GM21447 (cell line): ENCODE measurements around the gene SEMG1.

Source experiments
- ATAC-seq: cut with Tn5 transposase; IDR thresholded peaks from one replicate; pipeline ENCODE4 v1.9.1; 2021; ENCODE audit not compliant: unreplicated experiment

SEMG1 gene

DNA sequence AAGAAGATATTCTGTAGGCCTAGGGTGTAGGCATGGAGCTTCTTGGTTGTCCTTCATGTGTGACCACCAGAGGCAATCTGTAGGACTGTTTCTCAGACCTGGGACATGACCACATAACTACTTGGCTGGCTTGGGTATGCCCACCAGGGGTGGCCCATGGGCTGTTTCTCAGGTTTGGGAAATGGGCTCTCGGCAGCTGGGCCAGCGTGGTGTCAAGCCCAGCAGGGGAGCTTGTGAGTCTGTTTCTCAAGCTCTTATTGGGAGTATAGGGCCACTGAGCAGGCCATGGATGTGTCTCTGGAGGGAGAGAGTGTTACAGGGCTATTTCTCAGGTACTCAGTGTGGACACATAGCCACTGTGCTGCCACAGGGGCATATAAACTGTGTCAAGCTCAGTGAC lies 11.8 kb downstream of the SEMG1 start:
- no peak for ATAC-seq

- no peak for ATAC-seq
Measured at GRCh38 chr20:45221076-45221475, 14.2 kb downstream of the SEMG1 start, which contains the start of gene SEMG2. TSS of gene SEMG2 (plus strand) at chr20:45221373. CDS start at chr20:45221390, 17 bp downstream.

GRCh38 chr20:45223136-45223535 lies 16.3 kb downstream of the SEMG1 start:
- no peak for ATAC-seq

DNA sequence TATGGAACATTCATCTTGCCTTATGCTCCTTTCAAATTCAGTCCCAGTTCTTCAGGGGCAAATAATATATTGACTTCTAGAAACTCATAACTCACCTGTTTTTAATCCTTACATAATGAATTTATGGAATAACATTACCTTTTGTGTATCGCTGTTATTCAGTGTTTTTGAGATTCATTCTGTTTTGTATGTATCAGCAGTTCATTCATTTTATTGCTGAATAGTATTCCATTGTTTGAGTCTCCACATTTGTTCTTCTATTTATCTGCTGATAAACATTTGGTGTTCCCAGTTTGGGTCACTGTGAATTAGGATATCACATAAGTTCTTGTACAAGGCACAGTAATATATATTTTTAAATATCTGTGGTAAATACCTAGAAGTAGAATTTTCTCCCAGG lies 19.5 kb downstream of the SEMG1 start:
- ATAC-seq: no peak

DNA sequence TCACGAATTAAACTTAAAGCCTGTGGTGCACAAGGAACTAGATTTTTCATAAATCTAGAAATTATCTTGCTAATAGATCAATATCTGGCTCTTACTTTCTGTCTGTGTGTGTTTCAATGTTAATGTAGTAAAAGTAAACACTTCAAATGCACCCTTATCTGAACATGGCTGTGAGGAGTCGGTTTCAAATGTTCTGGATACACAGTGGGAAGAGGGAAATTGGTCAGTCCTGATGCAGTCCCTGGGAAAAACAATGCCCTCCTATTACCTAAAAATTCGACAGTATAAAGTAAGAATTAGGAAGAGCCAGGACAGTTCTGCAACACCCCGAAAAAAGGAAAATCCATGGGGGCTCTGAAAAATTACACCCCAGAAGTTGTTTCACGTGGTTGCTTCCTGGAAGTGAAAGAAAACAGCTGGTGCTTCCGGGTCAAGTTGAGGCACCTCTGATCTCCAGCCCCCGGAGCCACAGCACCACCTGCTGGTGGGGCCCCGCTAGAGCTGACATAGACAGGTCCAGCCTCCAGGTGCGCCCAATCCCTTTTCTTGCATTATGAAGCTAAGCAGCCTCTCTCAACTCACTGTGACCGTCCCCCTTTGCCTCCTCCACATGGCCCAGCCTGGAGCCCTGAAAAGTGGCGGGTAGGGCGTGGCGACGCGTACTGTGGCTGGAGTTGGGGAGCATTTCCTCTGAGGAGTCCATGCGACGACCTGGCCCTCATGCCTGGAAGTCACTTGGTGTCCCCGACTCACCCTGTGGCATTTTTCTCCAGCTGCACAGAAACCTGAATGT lies 22.6 kb downstream of the SEMG1 start:
- ATAC-seq: no peak

GRCh38 chr20:45230631-45231030 lies 23.8 kb downstream of the SEMG1 start:
- no peak for ATAC-seq

- no peak for ATAC-seq
Measured at GRCh38 chr20:45235995-45236394, 29.2 kb downstream of the SEMG1 start.

DNA sequence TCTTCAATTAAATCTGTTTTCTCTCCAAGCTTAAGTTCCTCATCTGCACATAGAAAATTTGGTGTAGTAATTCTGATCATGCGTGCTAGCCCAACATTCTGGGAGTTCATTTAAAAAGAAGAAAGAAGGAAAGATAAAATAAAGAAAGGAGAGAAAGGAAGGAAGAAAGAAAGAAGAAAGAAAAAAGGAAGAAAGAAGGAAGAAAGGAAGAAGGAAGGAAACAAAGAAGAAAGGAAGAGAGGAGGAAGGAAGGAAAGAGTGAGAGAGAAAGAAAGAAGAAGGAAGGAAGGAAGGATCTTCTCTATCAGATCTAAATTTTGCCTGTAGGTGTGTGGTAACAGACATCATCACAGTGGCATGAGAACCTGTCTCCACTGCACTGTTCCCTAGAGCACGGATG lies 31.3 kb downstream of the SEMG1 start:
- no peak for ATAC-seq

DNA sequence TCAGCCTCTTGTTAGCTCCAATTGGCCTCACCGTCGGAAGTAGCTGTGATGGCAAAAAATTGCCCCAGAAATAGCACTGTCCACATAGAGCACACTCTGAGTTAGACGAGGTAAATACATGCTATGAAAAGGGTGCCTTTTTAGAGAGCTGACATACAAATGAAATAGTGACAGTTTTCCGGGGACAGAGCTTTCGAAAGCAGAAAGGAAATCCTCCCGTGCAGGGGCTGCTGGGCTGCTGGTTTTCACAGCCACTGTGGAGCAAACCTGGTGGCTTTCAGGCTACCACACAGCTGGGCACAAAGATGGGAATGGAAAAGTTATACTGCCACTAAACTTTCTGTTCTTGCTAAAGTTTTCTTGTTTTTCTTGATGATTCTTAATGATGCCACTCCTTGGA lies 39.3 kb downstream of the SEMG1 start:
- ATAC-seq: no peak

GRCh38 chr20:45247865-45248264 lies 41.0 kb downstream of the SEMG1 start:
- ATAC-seq: no peak

DNA sequence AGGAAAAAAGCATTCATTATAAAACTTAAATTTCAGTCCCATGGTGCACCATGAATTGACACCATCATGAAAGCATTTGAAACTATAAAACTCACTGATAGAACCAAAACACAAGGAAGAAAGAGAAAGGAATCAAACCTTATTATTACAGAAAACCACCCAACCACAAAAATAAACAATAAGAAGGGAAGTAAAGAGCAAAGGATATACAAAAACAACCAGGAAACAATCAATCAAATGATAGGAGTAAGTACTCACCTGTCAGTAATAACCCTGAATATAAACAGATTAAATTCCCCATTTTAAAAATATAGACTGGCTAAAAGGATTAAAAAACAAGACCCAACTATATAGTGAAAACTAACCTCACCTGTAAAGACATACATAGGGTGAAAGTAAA lies 41.8 kb downstream of the SEMG1 start:
- ATAC-seq: no peak

GRCh38 chr20:45251884-45252560 lies 45.2 kb downstream of the SEMG1 start:
- no peak for ATAC-seq

DNA sequence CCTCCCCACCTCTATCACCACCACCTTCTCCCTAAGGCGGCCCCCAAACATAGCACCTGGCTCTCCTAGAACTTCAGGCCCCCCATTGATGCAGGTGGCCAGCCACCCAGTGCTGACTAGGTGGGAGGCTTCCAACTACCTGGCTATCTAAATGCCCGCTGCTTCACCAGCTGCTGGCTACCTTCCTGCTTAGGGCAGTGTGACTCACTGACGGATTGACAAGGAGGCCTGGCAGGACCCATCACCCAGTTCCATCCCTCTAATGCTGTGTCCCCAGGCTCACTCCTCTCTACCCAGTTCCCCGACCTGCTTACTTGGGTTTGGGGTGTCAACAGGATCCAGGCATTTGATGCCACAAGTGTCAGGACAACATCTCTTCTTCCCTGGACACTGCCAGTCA lies 46.4 kb downstream of the SEMG1 start:
- no peak for ATAC-seq

GRCh38 chr20:45254383-45255262 lies 47.8 kb downstream of the SEMG1 start, which contains the start of gene SLPI:
TSS of gene SLPI (minus strand) at chr20:45254564. CDS start at chr20:45254543, 21 bp downstream.
- no peak for ATAC-seq

DNA sequence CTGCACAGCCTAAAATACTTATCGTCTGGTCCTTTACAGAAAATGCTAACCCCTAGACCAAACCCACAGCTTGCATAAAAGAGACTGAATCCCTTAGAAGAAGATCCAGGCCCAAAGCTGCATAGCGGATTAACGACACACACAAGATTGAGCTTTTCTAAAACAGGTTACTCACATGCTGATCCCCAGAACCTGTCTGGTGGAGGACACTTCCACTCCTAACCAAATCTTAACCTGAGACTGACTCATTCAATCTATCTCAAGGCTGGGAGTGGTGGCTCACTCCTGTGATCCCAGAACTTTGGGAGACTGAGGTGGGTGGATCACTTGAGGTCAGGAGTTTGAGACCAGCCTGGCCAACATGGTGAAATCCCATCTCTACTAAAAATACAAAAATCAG lies 50.3 kb downstream of the SEMG1 start:
- ATAC-seq: no peak

DNA sequence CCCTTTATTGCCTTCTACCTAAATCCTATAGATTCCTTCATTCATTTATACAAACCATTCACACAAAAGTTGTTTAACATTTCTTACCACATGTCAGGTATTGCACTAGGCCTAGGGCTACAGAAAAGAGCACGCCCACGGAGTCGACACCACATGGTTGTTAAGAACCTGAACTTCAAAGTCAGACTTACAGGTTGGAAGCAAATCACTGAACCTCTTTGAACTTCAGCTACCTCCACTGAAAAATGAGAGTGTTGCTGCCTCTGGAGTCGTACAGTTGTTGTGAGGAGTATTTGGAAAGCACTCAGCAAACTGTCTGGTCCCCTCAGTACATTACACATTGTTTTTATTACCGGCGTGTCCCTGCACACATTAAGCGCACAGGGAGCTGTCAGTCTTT lies 50.9 kb downstream of the SEMG1 start:
- ATAC-seq: no peak

DNA sequence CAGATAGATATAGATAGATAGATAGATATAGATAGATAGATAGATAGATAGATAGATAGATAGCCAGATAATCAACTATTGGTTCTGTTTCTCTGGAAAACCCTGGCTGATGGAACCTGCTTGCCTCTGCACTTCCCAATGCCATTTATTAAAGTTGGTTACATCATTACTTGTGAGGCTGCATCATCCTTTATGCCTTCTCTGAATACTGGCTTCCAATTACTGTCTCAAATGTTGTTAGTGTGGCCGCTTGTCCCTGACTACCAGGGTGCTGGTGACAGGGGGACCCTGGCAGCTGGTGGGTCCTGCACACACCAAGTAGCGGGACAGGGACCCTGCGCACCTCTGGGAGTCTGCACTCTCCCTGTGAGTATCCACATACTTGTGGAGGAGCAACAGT lies 51.4 kb downstream of the SEMG1 start:
- ATAC-seq: no peak

DNA sequence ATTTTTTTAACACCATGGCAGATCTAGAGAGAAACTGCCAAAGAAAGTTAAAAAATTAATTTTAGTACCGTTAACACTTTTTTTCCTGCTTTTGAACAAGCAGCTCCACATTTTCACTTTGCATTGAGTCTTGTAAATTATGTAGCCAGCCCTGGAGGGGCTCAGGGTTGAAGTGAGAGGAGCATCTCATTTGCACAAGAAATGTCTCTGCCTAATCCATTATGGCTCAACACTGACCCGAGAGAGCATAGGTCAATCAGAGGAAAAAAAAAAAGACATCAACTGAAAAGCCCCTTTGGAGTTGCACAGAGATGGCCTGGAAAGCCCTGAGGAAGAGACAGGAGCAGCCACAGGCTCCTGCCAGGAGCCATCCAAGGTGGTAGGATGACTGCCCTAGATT lies 51.8 kb downstream of the SEMG1 start:
- ATAC-seq: no peak
